ENCODE measurements around the gene PIGU. TPM values are rescaled to one million over a fixed set of nuclear protein-coding genes. Genes with fewer than 3 reads are reported as not detected.

Gene PIGU
- total and polyA plus RNA-seq, 2 donors (not counting 1 experiment from before 2014, with no cell fraction given) = 12.0 to 19.3 TPM

DNA sequence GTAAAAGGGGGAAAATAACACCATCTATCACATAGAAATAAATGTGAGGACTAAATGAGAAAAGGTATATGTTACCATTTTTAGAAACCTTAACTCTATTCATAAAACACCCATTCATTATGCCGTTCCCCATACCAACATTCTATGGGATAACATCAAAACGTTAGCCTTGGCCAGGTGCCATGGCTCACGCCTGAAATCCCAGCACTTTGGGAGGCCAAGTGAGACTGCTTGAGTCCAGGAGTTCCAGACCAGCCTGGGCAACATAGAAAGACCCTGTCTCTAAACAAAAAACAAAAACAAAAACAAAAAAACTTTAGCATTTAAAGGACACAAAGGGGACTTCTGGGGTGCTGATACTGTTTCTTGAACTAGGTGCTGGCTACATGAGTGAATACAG, 1.3 kb downstream of the PIGU start:
- Mint-ChIP-seq H3K9me3 (ENCODE audit: insufficient read depth) (no peaks in the 10 kb centered on the region), H3K4me1 (peaks cover 17% of the 10 kb centered on the region), H3K27me3 (no peaks in the 10 kb centered on the region), H3K4me3 (no peak overlapping the region), H3K27ac (peak overlapping the region; percentile 53)
- intact Hi-C loops (cut with micrococcal nuclease) = no loop called here
- H3K4me1 ChIP-seq (ENCODE audit: control insufficient read depth in 2 of 2, insufficient read depth in 2 of 2, low read length in 2 of 2) = peaks cover 11 to 12% of the 10 kb centered on the region in 2 donors
- no peak for DNase-seq
- H3K27ac ChIP-seq (ENCODE audit: low read length in 2 of 2) = peak overlapping the region in 1 of 2 donors; percentile 86
- no peaks in the 10 kb centered on the region for H4K20me1 ChIP-seq (ENCODE audit: control insufficient read depth, insufficient read depth, low read length, poor library complexity, severe bottlenecking)
- H3K4me2 ChIP-seq (replicated peaks; ENCODE audit: low read depth, low read length, poor library complexity, severe bottlenecking) = no peak overlapping the region
- peaks cover 0 to 3% of the 10 kb centered on the region in 2 experiments for H3K36me3 ChIP-seq (replicated peaks in 1 of 2; ENCODE audit: control extremely low read depth in 1 of 2, control insufficient read depth in 1 of 2, extremely low read depth in 1 of 2, insufficient read depth in 2 of 2, low read length in 1 of 2)
- ChIA-PET POLR2A (no interaction called here), CTCF (interaction anchor here (3.3 kb wide), 1 partner anchor 33 kb away, joined by 21 read pairs; no protein-coding TSS in a partner anchor)
- 36% methylated on average over 3 of the region's 3 CpGs for WGBS (ENCODE audit: insufficient coverage)
- no peaks in the 10 kb centered on the region for H3K27me3 ChIP-seq (replicated peaks in 1 of 4; ENCODE audit: control extremely low read depth in 1 of 4, control insufficient read depth in 3 of 4, insufficient read depth in 4 of 4, low read length in 3 of 4)
- no peak overlapping the region for H2AFZ ChIP-seq (ENCODE audit: insufficient read depth, low read depth, low read length, poor library complexity, severe bottlenecking)
- no peak for ATAC-seq (ENCODE audit: low read depth)
- peaks cover 49% of the 10 kb centered on the region for H3K79me2 ChIP-seq (ENCODE audit: control insufficient read depth, insufficient read depth, low read length)
- H3K9ac ChIP-seq (ENCODE audit: low read length) = no peak overlapping the region
- no peaks in the 10 kb centered on the region for H3K9me3 ChIP-seq (ENCODE audit: control extremely low read depth in 1 of 3, control insufficient read depth in 2 of 3, insufficient read depth in 1 of 3, low read length in 2 of 3)
- H3K4me3 ChIP-seq (ENCODE audit: control extremely low read depth in 1 of 5, extremely low read depth in 1 of 5, insufficient read depth in 1 of 5, low read depth in 2 of 5, low read length in 4 of 5) = no peak overlapping the region
- TF ChIP-seq EZH2 (IDR thresholded peaks at IDR 0.05; ENCODE audit: borderline replicate concordance, insufficient read depth, low read depth, low read length, poor library complexity, severe bottlenecking) (no peak), CTCF (IDR thresholded peaks at IDR 0.05) (no peak)

DNA sequence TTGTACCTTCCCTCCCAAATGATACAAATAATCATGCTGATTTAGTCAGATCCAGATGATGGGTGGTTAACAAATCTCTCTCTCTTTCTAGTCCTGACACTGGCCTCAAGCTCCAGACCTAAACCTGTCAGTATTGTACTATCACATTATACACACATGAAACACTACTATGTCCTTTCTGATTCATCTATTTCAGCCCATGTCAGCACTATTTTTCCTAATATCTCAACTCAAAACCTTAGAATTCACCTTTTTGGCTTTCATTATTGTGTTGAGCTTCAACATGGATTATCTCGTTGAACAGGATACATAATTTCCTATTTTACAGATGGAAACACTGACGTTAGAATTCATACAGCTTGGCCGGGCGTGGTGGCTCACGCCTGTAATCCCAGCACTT, 3.5 kb downstream of the PIGU start:
- Mint-ChIP-seq H3K4me1 (peaks cover 17% of the 10 kb centered on the region), H3K27me3 (no peaks in the 10 kb centered on the region), H3K27ac (no peak overlapping the region), H3K9me3 (ENCODE audit: insufficient read depth) (no peaks in the 10 kb centered on the region), H3K4me3 (no peak overlapping the region)
- Histone ChIP-seq H3K9ac (ENCODE audit: low read length) (no peak overlapping the region), H4K20me1 (ENCODE audit: control insufficient read depth, insufficient read depth, low read length, poor library complexity, severe bottlenecking) (no peaks in the 10 kb centered on the region), H3K79me2 (ENCODE audit: control insufficient read depth, insufficient read depth, low read length) (peaks cover 69% of the 10 kb centered on the region), H3K4me3 (ENCODE audit: control extremely low read depth in 1 of 5, extremely low read depth in 1 of 5, insufficient read depth in 1 of 5, low read depth in 2 of 5, low read length in 4 of 5) (no peak overlapping the region), H3K4me2 (replicated peaks; ENCODE audit: low read depth, low read length, poor library complexity, severe bottlenecking) (no peak overlapping the region), H3K27me3 (replicated peaks in 1 of 4; ENCODE audit: control extremely low read depth in 1 of 4, control insufficient read depth in 3 of 4, insufficient read depth in 4 of 4, low read length in 3 of 4) (no peaks in the 10 kb centered on the region), H3K4me1 (ENCODE audit: control insufficient read depth in 2 of 2, insufficient read depth in 2 of 2, low read length in 2 of 2) (peaks cover 11 to 12% of the 10 kb centered on the region in 2 donors), H3K9me3 (ENCODE audit: control extremely low read depth in 1 of 3, control insufficient read depth in 2 of 3, insufficient read depth in 1 of 3, low read length in 2 of 3) (no peaks in the 10 kb centered on the region), H3K36me3 (replicated peaks in 1 of 2; ENCODE audit: control extremely low read depth in 1 of 2, control insufficient read depth in 1 of 2, extremely low read depth in 1 of 2, insufficient read depth in 2 of 2, low read length in 1 of 2) (peaks cover 2 to 3% of the 10 kb centered on the region in 2 experiments), H3K27ac (ENCODE audit: low read length in 2 of 2) (no peak overlapping the region), H2AFZ (ENCODE audit: insufficient read depth, low read depth, low read length, poor library complexity, severe bottlenecking) (no peak overlapping the region)
- TF ChIP-seq EZH2 (IDR thresholded peaks at IDR 0.05; ENCODE audit: borderline replicate concordance, insufficient read depth, low read depth, low read length, poor library complexity, severe bottlenecking) = no peak
- 94% methylated on average over 4 of the region's 5 CpGs for WGBS (ENCODE audit: insufficient coverage)
- no peak for DNase-seq
- ChIA-PET POLR2A (no interaction called here), CTCF (interaction anchor here (0.6 to 1.5 kb wide), 2 partner anchors 136 to 156 kb away, joined by 3 to 4 read pairs; no protein-coding TSS in a partner anchor)
- no peak for ATAC-seq (ENCODE audit: low read depth)
- intact Hi-C loops (cut with micrococcal nuclease) = no loop called here
